Hepatocyte (in vitro differentiated cells): ENCODE measurements around the gene CD81.

Experiments
- CTCF ChIP-seq: fragments of 200-600 bp; sonication (generic); IDR thresholded peaks from 2 replicates; pipeline ENCODE4 v1.5.1; 2016; ENCODE audit warnings: antibody characterized with exemption, mild to moderate bottlenecking; ENCODE audit not compliant: poor library complexity
- EZH2 ChIP-seq: fragments of 200-600 bp; sonication (generic); IDR thresholded peaks from 2 replicates; pipeline ENCODE4 v1.6.1; 2016; ENCODE audit warnings: antibody characterized with exemption, mild to moderate bottlenecking, borderline replicate concordance

- TF ChIP-seq CTCF (no peak), EZH2 (no peak)
Observed at GRCh38 chr11:2439820-2440219, 62.7 kb downstream of the CD81 start.
